GM18870 (cell line): ENCODE data around the gene PABPC1L2A.
"Not testable (repeated sequence)": the region's sequence is repeated elsewhere in the genome, so short reads cannot be mapped to it uniquely, and the experiment has no call there.

Experiments
- ATAC-seq: cut with Tn5 transposase; IDR thresholded peaks from one replicate; pipeline ENCODE4 v1.9.1; 2021; ENCODE audit warnings: moderate library complexity; ENCODE audit not compliant: unreplicated experiment

PABPC1L2A gene

GRCh38 chrX:73079024-73079562 lies at the start of gene PABPC1L2A:
TSS of gene PABPC1L2A (minus strand) at chrX:73079512. CDS start at chrX:73079386, 126 bp downstream.
- not testable (repeated sequence) for ATAC-seq

DNA sequence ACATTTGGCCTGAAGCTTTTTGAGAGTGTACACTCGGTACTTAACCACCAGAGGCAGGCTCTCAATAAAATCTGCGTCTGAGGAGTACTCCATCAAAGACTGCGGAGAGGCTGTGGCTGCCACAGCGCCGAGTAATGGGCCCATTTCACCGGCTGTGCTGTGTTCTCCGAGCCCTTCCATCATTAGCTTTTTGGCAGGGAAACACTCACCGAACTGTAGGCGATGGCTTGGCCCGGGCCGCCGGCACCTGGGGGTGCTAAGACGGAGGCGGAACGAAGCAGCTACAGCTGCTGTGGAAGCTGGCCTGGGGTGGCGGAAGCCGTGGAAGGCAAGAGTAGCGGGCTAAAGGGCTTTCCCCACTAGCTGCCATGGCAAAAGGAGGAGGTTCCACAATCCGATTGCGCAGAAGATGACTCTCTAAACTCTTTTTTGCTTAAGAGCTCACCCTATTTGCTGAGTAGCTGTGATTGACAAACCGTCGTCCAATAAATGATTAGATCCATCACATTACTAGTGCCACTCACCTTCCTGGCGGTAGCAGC lies 48.5 kb upstream of the PABPC1L2A start:
- ATAC-seq: no peak

DNA sequence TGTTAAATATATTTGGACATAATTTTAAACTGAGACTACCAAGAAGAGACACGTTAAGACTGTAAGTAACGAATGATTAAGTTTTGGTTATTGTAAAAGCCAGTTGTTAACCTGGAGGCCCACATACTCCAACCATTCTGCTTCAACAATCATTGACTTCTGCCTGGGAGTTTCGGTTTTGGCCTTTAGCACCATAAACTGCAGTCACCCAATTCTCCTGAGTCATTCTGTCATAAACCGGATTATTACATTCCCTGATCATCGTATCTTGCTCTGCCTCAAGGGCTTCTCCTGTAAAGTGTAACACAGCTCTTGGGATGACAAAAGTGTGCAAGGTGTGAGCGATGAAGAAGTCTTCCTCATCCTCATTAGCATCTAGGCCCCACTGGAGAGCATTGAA lies 46.9 kb upstream of the PABPC1L2A start:
- no peak for ATAC-seq

DNA sequence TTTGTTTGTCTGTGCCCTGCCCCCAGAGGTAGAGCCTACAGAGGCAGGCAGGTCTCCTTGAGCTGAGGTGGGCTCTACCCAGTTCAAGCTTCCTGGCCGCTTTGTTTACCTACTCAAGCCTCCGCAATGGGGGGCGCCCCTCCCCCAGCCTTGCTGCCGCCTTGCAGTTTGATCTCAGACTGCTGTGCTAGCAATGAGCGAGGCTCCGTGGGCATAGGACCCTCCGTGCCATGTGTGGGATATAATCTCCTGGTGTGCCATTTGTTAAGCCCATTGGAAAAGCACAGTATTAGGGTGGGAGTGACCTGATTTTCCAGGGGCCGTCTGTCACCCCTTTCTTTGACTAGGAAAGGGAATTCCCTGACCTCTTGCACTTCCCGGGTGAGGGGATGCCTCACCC lies 20.2 kb upstream of the PABPC1L2A start:
- not testable (repeated sequence) for ATAC-seq

GRCh38 chrX:73086766-73087165 lies 7.5 kb upstream of the PABPC1L2A start:
- ATAC-seq: not testable (repeated sequence)

GRCh38 chrX:73079884-73080283 lies 572 bp upstream of the PABPC1L2A start:
- not testable (repeated sequence) for ATAC-seq

DNA sequence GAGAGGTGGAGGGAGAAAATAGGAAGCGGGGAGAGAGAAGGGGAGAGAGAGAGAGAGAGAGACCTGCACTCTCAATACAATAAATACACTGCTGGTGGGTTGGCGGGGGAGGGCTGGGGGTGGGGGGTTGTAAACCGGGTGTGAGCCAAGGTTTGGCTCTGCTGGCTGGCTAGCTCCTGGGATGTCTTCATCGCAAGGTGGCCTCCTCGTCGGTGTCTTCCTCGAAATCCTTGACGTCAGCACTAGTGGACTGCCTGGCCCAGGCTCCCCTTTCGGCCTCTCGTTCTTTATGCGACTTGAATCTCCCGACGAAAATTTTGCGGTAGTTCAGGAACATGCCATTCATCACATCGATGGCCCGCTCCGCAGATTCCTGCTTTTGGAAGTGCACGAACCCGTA lies 715 bp downstream of the PABPC1L2A start:
- not testable (repeated sequence) for ATAC-seq

- ATAC-seq: no peak
Observed at GRCh38 chrX:73076838-73077237, 2.5 kb downstream of the PABPC1L2A start.

GRCh38 chrX:73069365-73070035 lies 9.8 kb downstream of the PABPC1L2A start:
- ATAC-seq: no peak

- no peak for ATAC-seq
Observed at GRCh38 chrX:73068467-73069364, 10.6 kb downstream of the PABPC1L2A start.

DNA sequence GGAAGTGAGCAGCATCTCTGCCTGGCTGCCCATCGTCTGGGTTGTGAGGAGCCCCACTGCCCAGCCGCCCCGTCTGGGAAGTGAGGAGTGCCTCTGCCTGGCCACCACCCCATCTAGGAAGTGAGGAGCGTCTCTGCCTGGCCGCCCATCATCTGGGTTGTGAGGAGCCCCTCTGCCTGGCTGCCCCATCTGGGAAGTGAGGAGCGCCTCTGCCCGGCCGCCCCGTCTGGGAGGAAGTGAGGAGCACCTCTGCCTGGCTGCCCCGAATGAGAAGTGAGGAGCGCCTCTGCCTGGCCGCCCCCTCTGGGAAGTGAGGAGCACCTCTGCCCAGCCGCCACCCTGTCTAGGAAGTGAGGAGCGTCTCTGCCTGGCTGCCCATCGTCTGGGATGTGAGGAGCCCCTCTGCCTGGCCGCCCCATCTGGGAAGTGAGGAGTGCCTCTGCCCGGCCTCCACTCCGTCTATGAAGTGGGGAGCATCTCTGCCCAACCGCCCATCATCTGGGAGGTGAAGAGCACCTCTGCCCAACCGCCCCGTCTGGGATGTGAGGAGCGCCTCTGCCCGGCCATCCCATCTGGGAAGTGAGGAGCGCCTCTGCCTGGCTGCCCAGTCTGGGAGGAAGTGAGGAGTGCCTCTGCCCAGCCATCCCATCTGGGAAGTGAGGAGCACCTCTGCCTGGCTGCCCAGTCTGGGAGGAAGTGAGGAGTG lies 11.4 kb downstream of the PABPC1L2A start:
- not testable (repeated sequence) for ATAC-seq

DNA sequence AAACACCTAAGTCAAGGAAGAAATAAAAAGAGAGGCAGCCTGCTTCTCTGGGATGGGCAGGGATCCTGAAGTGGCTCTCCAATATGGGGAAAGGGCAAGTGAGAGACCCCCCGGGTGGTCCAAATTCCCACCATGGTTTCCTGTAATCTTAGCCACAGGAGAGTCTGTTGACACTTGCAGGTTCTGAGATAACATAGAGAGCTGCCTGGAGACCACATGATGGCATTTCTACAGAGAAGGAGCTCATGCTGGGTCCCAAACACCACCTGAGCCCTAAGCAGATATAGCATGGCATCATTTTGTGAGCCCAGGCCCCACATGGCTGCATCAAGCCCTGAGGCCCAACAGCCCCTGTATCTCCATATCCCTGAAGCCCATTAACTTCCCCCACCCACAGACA lies 50.4 kb downstream of the PABPC1L2A start:
- no peak for ATAC-seq
